Measurements from ENCODE around the gene ATP10A.

The ATP10A gene

DNA sequence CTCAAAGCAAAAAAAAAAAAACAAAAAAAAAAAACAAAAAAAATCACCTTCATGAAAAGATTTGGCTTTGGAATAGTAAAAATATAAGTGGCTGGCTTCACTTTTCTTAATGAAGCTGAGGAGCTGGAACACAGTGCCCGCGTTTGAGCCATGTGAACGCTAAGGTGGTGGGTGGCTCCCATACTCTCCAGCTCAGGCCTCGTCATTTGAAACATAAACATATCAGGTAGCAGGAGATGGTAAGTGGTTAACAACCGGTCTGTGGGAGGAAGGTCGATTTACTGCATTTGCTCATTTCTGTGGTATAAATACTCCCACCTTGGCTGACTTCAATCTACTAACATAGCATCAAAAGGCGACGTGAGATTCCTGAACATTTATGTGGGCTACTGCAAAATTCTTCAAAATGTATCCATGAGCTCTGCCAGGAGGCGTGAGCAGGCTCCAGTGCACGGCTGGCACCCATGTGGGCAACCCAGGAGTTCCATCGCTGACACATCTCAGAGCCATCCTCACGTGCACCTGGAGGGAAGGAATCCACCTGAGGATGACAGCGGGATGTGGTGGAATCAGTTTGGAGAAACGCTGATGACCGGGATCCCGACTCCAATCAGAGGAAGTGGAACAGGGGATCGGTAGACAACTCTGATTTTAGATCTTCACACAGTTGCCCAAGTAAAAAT lies 157.6 kb downstream of the ATP10A start:
- DNase-seq (ENCODE audit: low spot score) = no peak

DNA sequence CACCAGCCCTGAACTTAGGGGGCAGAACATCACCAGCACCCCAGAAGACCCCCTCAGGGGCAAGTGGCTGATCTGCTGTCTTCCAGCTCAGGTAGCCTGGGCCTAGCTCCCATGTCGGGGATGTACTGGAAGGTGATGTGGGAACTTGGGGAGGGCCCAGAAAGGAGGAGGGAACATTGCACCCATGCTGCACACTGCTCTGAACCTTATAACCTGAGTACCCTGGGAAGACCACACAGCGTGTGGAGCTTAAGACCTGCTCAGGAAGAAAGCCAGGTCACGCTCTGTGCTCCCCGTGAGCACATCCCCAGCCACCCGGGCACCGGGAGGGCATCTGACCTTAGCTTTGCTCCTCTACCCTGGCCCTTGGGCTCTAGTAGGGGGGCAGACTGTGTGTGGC lies 159.4 kb downstream of the ATP10A start:
- DNase-seq (ENCODE audit: low spot score) = no peak

DNA sequence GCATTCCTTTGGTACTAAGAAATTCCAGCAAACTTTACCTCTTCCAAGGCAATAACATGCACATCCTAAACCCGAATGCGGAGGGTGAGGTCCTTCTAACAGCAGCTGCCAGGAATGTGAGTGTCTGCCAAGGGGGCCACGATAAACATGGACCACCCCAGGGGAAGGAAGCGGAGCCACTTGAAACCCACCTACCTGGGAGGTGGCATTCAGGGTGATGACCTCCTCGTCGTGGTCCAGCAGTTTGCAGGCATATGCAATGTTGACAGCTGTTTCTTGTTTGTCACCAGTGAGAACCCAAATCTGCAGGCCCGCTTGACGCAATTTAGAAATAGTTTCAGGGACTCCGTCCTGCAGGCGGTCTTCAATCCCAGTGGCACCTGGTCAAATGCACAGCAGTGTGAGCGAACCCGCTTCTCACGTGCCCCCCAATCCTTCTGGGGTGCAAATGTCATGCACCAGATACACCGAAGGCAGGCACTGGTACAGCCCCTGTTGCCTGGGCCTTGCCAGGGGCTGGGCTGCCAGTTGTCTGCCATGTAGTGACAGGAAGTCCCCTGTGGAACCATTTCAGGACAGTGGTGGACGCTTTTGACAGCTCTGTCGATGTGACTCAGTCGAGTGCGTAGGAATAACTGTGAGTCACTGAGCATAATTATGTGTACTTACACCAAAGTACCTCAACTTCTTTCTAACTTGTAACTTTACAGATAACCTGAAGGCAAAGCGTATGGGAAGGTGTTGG lies 161.2 kb downstream of the ATP10A start:
- no peak for DNase-seq (ENCODE audit: low spot score)

DNA sequence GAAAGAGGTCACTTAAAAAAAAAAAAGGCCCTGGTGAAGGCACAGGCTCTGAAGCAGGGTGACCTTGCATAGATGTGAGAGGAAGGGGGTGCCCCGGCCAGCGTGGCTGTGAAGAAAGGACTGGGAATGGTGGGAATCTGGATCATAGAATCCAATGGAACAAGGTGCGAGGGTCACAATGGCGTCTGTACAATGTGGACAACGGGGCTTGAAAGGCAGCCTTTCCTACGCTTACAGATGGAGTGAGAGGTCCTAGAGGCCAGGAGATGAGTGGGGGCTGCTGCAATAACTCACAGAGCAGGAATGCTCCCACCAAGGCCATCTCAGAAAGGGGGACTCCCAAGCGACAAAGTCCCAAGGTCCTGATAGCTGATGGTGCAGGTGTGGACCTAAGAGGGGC lies 162.2 kb downstream of the ATP10A start:
- DNase-seq (ENCODE audit: low spot score) = no peak

DNA sequence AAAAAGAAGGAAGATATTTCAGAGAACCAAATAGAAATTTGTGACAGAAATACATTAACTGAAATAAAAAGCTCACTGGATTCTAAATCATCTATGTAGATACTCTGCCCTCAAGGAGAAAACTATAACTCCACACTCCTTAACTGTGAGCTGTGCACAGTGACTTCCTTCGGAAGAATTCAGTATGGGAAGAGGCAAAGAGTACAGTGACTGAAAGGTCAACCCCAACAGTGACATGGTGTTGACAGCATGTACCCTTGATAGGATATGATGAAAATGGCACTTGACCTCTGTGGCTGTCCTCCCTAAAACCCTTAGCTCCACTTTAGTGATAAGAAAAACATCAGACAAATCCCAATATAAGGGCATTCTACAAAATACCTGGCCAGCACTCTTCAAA lies 165.5 kb downstream of the ATP10A start:
- DNase-seq (ENCODE audit: low spot score) = no peak

DNA sequence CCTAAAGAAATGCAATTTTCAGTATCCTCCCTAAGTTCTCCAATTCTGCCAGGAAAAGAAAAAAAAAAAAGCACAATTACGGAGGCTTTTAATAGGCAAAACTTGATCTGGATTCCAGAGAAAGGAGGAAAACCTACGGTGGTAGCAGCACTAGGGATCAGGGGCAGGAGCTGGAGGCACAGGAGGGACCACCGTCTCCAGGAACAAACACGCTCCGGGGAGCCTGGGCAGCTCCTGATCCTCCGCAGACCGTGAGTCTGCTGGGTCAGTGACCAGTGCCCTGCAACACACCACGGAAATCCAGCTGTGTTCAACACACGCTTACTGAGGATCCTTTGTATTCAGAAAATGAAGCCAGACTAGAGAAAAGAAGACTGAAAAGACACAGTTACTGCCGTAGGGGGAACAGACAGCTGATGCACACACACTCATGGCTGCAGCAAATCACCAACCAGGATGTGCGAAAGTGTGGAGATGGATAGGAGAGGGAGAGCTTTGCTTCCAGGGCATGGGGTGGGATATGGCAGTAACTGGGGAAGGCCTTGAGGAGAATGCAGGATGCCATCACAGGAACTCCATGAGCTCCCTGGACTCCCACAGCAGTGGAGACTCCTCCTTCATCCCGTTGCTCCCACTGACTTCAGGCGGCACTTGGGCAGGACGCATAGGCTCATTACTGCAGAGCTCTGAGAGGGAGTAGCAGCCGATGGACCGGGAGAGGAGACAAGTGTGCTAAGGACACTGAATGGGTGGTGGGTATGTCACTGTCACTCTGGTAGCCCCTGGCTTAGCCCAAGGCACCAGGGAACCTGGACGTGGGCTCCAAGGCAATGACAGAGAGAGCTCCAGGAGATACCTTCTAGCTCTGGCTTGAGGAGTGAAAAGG lies 167.0 kb downstream of the ATP10A start:
- DNase-seq (ENCODE audit: low spot score) = no peak

DNA sequence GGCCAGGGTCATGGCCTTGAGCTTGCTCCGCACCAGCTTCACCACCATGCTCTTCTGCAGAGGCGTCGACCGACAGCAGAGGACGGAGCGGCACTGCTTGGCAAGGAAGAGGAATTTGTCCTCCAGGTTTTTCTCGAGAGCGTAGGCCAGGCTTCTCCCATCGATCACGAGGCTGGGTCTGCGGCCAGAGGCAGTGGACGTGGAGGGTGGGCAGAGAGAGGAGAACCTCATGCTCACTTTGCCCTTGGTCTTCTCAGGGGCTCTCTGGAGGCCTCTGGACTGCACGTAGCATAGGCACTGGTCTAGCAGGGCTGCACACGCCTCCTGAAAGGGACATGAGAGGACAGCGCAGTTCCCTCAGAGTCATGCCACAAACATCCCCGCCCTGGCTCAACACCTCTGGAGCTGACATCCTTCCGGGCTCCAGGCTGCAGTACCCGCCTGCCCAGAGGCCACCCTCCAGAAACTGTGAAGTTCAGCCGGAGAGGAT lies 168.3 kb downstream of the ATP10A start:
- DNase-seq (ENCODE audit: low spot score) = no peak

DNA sequence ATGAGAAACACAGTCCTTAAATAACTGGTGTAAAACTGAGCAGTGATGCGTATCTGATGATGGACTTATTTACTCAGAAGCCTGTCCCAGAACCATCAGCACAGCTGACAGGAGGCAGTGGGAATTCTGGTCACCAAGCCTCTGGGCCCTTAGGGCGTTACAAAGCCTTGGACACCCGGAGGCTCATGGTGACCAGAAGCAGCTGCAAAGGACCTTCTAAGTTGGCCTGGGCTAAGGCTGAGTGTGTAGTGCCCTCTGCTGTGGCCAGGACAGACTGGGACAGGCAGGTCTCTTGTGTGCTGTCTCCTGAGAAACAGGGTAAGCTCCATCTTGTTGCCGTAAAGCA lies 168.9 kb downstream of the ATP10A start:
- no peak for DNase-seq (ENCODE audit: low spot score)

DNA sequence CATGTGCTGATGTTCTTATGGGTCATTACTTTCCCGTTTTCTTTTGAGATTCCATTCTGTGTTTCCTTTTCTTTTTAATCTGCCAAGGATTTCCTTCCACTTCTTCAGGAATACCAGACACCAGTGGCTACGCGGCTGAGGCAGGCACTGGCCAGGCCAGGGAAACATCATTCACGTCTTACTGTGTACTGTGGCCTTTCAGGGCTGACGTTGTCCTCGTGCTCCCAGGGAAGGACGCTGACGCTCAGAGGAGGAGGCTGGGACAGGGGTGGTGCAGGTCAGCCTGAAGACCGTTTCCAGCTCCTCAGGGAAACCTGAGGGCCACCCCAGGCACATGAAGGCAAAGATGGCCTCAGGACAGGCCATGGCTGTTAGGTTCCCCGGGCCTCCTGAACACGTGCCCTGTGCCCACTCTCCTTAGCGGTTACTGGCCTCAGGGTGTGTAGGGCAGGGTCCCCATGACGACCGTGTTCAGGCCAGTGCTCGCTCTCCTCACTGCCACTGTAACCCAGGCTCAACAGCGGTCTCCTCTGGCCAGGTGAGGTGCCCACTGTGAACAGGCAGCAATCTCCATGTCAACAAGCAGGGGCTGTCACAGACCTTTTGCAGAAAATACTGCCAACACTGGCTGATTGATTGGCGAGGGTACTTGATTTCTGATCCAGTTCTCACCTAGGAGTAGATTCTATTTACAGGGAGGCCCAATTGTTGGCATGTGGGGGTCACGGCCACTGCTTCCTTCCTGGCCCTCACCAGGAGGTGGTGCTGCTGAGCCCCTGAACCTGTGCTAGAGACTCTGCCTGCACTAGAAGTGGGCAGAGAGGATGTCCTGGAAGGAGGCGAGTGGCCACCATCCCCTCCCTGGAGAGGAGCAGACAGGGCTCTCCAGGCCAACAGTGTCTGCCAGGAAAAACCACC lies 169.5 kb downstream of the ATP10A start:
- DNase-seq (ENCODE audit: low spot score) = no peak

DNA sequence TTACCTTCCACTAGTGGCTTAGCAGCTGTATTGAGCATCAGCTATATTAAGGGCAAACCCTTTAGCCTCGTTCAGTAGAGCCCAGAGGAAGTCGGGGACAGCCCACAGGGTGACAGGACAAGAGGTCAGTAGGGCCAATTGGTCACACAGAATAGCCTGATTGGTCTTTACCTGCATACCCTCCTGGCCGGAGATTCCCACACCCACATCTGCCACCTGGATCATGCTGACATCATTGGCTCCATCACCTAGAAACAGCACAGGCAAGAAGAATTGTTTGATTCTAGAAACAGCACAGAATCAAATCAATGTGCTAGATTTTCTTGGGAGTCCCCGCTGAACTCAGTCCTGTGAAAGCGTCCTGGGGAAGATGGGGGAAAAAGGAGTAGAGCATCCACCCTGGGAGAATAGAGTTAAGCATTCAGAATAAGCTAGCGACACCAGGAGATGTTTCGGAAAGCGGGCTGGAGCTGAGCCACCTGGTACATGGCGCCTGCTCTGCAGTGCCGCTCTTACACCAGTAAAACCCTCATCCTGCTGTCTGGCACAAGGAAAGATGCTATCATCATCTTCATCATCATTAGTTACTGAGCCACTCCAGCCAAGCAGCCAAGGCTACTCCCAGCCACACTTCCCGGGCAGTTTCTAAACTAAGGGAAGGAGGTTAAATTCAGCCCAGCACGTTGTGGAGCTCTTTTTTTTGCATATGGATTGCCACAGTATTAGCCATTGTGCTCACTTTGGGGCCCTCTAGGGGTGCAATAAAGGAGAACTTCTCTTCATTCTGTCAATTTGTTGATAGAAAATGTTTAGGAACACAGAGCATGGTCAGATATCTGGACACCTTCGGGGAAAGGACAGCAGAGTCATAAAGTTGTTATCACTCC lies 171.3 kb downstream of the ATP10A start:
- no peak for DNase-seq (ENCODE audit: low spot score)

DNA sequence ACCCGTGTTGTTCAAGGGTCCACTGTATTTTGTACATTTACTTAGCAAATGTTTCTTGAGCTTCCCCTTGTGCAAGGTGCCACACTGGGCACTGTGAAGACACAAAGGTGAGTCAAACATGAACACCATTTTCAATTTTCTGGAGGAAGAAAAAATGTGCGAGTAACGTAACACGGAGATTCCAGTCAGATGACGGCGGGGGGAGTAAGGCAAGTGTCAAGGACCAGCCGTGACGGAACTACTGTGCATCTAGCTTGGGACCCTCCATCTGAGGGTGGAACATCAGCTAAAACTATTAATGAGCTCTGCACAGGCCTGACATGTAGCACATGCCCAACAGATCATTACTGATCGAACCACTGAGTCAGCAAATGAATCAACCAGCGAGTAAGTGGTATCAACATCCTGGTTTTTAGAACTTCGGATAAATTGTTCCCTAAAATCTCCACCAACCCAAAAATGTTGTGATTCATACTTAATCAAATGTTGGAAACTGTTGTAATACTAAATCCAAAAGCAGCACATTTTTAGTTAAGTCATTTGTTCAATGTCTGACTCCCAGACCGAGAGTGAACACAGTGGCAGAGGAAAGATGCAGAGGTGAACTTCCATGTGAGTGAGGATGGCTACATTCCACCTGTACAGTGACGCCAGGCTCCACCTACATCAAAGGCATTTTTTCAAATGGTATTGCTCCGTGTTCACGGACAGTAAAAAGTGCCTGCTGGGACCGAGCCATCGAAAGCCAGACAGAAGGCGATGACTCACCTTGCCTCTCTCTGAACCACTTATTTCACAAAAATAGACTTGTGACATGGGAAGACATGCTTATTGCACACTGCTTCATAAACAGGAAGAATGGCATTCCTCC lies 172.2 kb downstream of the ATP10A start:
- no peak for DNase-seq (ENCODE audit: low spot score)

DNA sequence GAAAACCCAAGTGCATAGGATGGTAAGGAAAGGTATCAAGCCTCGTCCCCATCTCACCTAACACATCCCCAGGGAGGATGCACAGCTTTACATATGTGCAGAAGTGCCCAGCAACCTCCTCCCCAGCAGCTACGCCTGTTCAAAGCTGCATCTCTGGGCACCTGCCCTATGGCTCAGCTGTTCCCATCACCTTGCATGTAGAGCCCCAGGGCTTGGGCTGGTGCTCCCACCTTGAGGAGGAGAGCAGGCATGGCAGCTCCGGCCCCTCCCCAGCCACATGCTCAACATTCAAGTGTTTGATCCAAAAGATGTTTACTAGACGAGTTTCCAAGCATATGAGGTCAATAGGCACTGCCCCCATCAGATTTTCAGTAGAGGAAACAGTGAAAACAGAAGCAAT lies 173.5 kb downstream of the ATP10A start:
- DNase-seq (ENCODE audit: low spot score) = no peak

DNA sequence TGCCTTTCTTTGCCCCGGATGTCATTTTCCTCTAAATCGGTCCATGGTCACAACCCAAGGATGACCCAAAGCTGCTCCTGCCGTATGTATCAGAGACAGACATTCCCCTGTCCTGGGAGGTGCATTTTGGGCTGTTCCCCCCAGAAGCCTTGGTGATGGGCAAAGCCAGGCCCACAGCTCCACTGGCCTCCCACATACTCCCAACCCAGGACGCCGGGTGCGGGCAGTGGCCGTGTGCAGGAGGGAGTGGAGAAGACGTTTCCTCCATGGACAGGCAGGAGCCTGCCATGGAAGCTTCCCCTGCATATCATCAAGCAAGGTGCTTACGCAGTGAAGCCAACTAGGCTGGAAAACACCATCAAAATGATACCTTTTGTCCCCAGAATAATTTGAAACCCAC lies 175.0 kb downstream of the ATP10A start:
- no peak for DNase-seq (ENCODE audit: low spot score)

DNA sequence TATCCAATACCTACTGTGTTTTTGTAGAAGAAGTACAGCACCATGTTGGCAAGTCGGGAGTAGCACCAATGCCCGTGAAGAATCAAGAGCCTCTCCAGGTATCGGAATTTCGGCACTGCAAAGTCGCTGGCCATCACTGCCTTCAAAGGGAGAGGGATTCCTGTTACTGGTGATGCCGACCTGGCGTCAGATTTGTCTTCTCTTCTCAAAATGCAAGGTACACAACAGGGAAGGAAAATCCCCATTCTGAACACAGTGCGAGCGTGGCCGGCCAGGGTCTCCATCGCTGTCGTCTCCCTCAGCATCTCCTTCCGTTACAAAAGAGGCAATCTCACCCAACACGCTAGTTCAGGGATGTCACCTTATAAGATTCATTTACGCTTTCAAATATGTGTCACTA lies 175.4 kb downstream of the ATP10A start:
- DNase-seq (ENCODE audit: low spot score) = no peak

DNA sequence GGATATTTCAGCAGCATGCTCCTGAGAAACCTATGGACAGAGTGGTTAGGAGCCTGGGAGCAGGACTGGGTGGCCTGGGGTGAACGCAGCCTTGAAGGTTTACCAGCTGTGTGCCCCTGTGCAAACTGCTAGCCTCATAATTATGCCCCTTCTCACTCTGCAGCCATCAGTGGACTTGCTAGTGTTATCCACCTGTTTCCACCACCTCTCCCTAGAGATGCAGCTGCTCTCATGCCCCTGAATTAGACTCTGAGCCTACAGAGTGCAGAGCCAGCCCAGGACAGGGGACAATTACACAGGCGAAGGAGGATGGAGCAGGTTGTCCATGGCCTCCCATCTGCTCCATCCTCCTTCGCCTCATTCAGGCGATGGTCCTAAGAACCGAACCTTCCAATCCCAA lies 175.9 kb downstream of the ATP10A start:
- no peak for DNase-seq (ENCODE audit: low spot score)

DNA sequence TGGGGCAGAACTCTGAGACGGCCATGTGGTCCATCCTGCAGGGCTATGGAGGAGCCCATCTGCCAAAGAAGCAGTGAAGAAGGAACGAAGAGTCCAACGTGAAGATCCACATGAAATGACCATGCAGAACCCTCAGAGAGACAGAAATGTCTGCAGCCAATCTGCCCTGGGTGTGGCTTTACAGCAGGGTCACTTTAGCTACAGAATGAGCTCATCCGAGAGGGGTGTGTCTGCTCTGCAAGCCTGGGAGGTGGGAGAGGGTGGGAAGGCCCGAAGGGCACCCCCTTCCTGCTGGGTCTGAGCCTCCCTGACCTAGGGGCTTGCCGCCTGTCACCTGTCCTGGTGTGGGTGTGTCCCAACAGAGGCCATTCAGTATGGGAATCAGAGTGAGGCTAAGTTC lies 176.3 kb downstream of the ATP10A start:
- DNase-seq (ENCODE audit: low spot score) = no peak

DNA sequence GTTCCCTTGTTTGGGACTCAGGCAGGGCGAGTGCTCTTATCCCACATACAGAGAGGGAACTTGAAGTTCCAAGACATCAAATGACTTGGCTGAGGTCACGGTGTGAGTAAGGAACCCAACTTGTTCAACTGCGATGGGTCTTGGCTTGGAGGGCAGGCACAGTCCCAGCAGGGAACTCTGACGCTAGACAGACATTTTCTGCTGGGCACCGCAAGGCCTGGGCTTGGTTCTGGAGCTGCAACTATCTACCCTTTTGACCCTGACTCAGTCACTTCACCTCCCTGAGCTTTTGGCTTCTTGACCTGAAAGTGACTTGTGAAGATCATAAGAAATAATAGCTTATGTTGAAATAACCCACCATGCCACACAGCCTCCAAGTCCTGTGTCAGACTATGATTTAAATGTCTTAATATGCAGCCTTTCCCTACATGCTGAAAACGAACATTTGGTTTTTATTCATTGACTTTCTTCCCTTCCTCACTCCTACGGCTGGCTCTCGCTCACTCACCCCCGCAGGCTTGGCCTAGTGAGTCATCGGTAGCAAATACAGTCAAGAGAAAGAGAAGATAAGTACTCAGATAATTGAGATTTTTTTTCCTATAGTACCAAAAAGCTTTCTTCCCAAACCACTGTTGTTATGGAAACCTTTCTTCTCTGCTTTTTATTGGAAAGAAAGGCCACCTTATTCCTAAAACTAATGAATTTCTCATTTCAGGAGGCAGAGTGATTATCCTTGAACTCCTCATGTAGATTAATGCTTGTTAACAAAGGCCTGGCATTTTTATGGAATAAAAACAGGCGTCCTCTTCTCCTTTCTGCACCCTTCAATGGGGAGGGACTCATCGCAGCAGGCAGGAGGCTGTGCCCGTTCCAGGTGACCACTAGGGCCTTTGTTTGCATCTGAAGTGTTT lies 178.4 kb downstream of the ATP10A start:
- DNase-seq (ENCODE audit: low spot score) = no peak

DNA sequence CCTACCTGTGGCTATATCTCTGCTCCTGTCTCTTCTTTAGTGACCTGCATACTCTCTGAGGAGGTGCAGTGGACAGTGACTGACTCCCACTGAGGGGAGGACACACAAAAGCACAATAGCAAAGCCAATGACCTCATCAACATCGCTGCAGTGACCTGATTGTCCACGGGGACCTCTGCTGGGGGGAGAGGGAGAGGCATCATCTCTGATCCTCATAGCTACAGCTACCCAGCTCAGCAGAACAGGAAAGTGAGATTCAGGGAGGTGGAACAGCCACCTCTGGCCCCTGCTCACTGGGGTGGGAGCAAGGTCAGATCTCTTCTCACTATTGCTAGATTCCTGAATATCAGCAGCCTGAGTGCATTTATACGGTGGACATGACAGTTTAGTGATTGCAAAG lies 179.2 kb downstream of the ATP10A start:
- no peak for DNase-seq (ENCODE audit: low spot score)

DNA sequence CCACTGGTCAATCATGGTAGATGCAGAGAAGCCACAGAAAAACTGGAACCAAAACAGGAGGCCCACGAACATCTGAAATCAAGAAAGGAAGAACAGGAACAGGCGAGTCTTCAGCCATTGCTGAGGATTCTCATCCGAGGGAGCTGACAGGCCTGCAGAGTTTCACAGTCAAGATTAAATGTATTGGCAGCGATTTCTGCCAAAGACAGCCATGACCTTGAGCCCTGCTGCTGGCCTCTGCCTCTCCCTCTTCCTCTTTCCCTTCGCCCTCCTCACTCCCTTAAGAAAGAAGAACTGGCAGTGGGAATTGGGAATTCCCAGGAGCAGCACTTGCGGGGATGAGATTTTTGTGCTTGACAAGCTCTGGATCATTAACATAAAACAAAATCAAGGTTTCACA lies 179.7 kb downstream of the ATP10A start:
- DNase-seq (ENCODE audit: low spot score) = no peak
